Calu3 (cell line): ENCODE data around the gene ZNF580. TPM values are rescaled to one million over a fixed set of nuclear protein-coding genes. Genes with fewer than 3 reads are reported as not detected.
A peak's percentile ranks its signal among the peaks of the same experiment; 100 is the strongest.

Experiments
- BruUV-seq: library from RNA; stranded (reverse); fragments of 400-500 nt; replicated peaks from 2 replicates; lab custom pipeline; 2021; lab: Mats Ljungman, UMichigan
- CTCF ChIA-PET: fragments of 300-600 bp; sonication (Branson Sonifier 250); formaldehyde crosslinking; loops from one replicate; lab custom pipeline; 2022; ENCODE audit warnings: antibody characterized with exemption; lab: Charles Lee
- DNase-seq: peaks from one replicate; pipeline ENCODE4 v3.0.0; 2022
- H3K27ac Mint-ChIP-seq: one replicate; pipeline ENCODE4 v1.8.0; 2022; ENCODE audit warnings: mixed read lengths; ENCODE audit not compliant: unreplicated experiment
- H3K27me3 Mint-ChIP-seq: one replicate; pipeline ENCODE4 v1.8.0; 2022; ENCODE audit warnings: mixed read lengths; ENCODE audit not compliant: unreplicated experiment
- H3K36me3 Mint-ChIP-seq: one replicate; pipeline ENCODE4 v1.8.0; 2022; ENCODE audit warnings: mild to moderate bottlenecking, moderate library complexity, mixed read lengths; ENCODE audit not compliant: insufficient read depth, unreplicated experiment
- H3K4me1 Mint-ChIP-seq: one replicate; pipeline ENCODE4 v1.8.0; 2022; ENCODE audit warnings: mild to moderate bottlenecking, low read depth, mixed read lengths; ENCODE audit not compliant: unreplicated experiment
- H3K4me3 Mint-ChIP-seq: one replicate; pipeline ENCODE4 v1.8.0; 2022; ENCODE audit warnings: mild to moderate bottlenecking, low read depth, moderate library complexity, mixed read lengths; ENCODE audit not compliant: unreplicated experiment
- H3K9me3 Mint-ChIP-seq: one replicate; pipeline ENCODE4 v1.8.0; 2022; ENCODE audit warnings: low read depth, mixed read lengths; ENCODE audit not compliant: unreplicated experiment
- CTCF ChIP-seq: fragments of 200-600 bp; IDR thresholded peaks from one replicate; pipeline ENCODE4 v1.8.0; 2022; ENCODE audit warnings: antibody characterized with exemption; ENCODE audit not compliant: unreplicated experiment
- intact Hi-C: fragments of 100-400 bp; cut with micrococcal nuclease; formaldehyde crosslinking; loops from one replicate; pipeline ENCODE4 v1.10.0; 2022; ENCODE audit not compliant: unreplicated experiment
- total RNA-seq: library from RNA; stranded (reverse); gene quantifications from 2 replicates; pipeline ENCODE4 v1.2.3, GENCODE V29; 2022

Gene ZNF580
- total RNA-seq, 1 experiment from 2014 or later: 35.6 TPM

- H3K27ac Mint-ChIP-seq: peak overlapping the region; percentile 94
Measured at GRCh38 chr19:55598719-55599467, 41.9 kb upstream of the ZNF580 start.

GRCh38 chr19:55599468-55599841, 41.3 kb upstream of the ZNF580 start, which contains the start of gene FIZ1:
TSS of gene FIZ1 (minus strand) at chr19:55599517. CDS start at chr19:55597865, 1,652 bp downstream.
- H3K27me3 Mint-ChIP-seq: no peaks in the 10 kb centered on the region
- peak within 1 kb of the TSS; percentile 94 for H3K27ac Mint-ChIP-seq
- CTCF ChIA-PET: interaction anchor here (0.6 to 1.6 kb wide), 18 partner anchors 12 to 1215 kb away, joined by 3 to 9 read pairs (median 3); partner anchors contain the start of gene ZNF579
- peaks cover 19% of the 10 kb centered on the region for H3K4me1 Mint-ChIP-seq
- peak within 1 kb of the TSS; percentile 87 for H3K4me3 Mint-ChIP-seq
- no peak for TF ChIP-seq CTCF
- peak; percentile 99 for DNase-seq
- no peaks in the 10 kb centered on the region for H3K9me3 Mint-ChIP-seq
- H3K36me3 Mint-ChIP-seq: peaks cover 83% of the 10 kb centered on the region
- no TSS peak for BruUV-seq
- intact Hi-C loops: loop anchor here (2.0 to 5.0 kb wide), 2 partner anchors 52 to 83 kb away; partner anchors contain the start of gene SBK3

More at GRCh38 chr19:55598719-55599467, 41.9 kb upstream of the ZNF580 start:
- no TSS peak for BruUV-seq
- DNase-seq: peak; percentile 98
- intact Hi-C loops: loop anchor here (2.0 to 5.0 kb wide), 2 partner anchors 52 to 82 kb away; partner anchors contain the start of gene SBK3
- peaks cover 15% of the 10 kb centered on the region for H3K4me1 Mint-ChIP-seq
- no peaks in the 10 kb centered on the region for H3K9me3 Mint-ChIP-seq
- H3K4me3 Mint-ChIP-seq: peak overlapping the region; percentile 87
- H3K36me3 Mint-ChIP-seq: peaks cover 79% of the 10 kb centered on the region
- CTCF ChIA-PET: interaction anchor here (0.6 to 1.6 kb wide), 16 partner anchors 12 to 1215 kb away, joined by 3 to 9 read pairs (median 4); partner anchors contain the start of gene ZNF579
- no peak for TF ChIP-seq CTCF
- no peaks in the 10 kb centered on the region for H3K27me3 Mint-ChIP-seq

GRCh38 chr19:55599842-55600661, 40.8 kb upstream of the ZNF580 start, which contains the start of gene ZNF524:
TSS of gene ZNF524 (plus strand) at chr19:55600288. CDS start at chr19:55602113, 1,825 bp downstream.
- CTCF ChIA-PET: interaction anchor here (0.6 to 1.6 kb wide), 10 partner anchors 13 to 1709 kb away, joined by 3 to 9 read pairs (median 4); no protein-coding TSS in a partner anchor
- BruUV-seq: no TSS peak

More at GRCh38 chr19:55599842-55600661, 40.8 kb upstream of the ZNF580 start, which contains the start of gene ZNF524:
- Mint-ChIP-seq H3K36me3 (peaks cover 83% of the 10 kb centered on the region), H3K4me1 (peaks cover 24% of the 10 kb centered on the region), H3K27me3 (no peaks in the 10 kb centered on the region), H3K9me3 (no peaks in the 10 kb centered on the region), H3K27ac (peak within 1 kb of the TSS; percentile 94), H3K4me3 (peak within 1 kb of the TSS; percentile 87)
- TF ChIP-seq CTCF: no peak
- peak; percentile 89 for DNase-seq
- intact Hi-C loops: loop anchor here (2.0 to 5.0 kb wide), 2 partner anchors 53 to 83 kb away; partner anchors contain the start of gene SBK3
